GM23248 (cell line): ENCODE results near the gene DCAF6. TPM values are rescaled to one million over a fixed set of nuclear protein-coding genes. Genes with fewer than 3 reads are reported as not detected.

Experiments
- DNase-seq: peaks from one replicate; pipeline ENCODE4 v3.0.0-alpha.2; 2015
- H2AFZ ChIP-seq: fragments of 200-600 bp; sonication (generic); 2 replicates; pipeline ENCODE4 v1.6.1; 2016; ENCODE audit warnings: antibody characterized with exemption
- H3F3A ChIP-seq: fragments of 200-600 bp; sonication (generic); 2 replicates; pipeline ENCODE4 v1.6.1; 2016; ENCODE audit warnings: mild to moderate bottlenecking, antibody characterized with exemption, mixed run types; ENCODE audit not compliant: insufficient read depth
- H3K27ac ChIP-seq: fragments of 200-600 bp; sonication (generic); 2 replicates; pipeline ENCODE4 v1.5.1; 2016; ENCODE audit warnings: mild to moderate bottlenecking
- H3K27me3 ChIP-seq: fragments of 200-600 bp; sonication (generic); replicated peaks from 2 replicates; pipeline ENCODE4 v1.6.1; 2016; ENCODE audit warnings: mild to moderate bottlenecking; ENCODE audit not compliant: insufficient read depth
- H3K36me3 ChIP-seq: fragments of 200-600 bp; sonication (generic); 2 replicates; pipeline ENCODE4 v1.6.1; 2016; ENCODE audit warnings: low read depth, mild to moderate bottlenecking
- H3K4me1 ChIP-seq: fragments of 200-600 bp; sonication (generic); 2 replicates; pipeline ENCODE4 v1.6.1; 2016; ENCODE audit warnings: mild to moderate bottlenecking; ENCODE audit not compliant: insufficient read depth
- H3K4me2 ChIP-seq: fragments of 200-600 bp; sonication (generic); one replicate; pipeline ENCODE4 v1.6.1; 2016; ENCODE audit warnings: mild to moderate bottlenecking; ENCODE audit not compliant: unreplicated experiment
- H3K4me3 ChIP-seq: fragments of 200-600 bp; sonication (generic); 2 replicates; pipeline ENCODE4 v1.5.1; 2016; ENCODE audit warnings: mild to moderate bottlenecking
- H3K79me2 ChIP-seq: fragments of 200-600 bp; sonication (generic); 2 replicates; pipeline ENCODE4 v1.6.1; 2016; ENCODE audit warnings: mild to moderate bottlenecking; ENCODE audit not compliant: insufficient read depth
- H3K9ac ChIP-seq: fragments of 200-600 bp; sonication (generic); 2 replicates; pipeline ENCODE4 v1.6.1; 2016; ENCODE audit warnings: mild to moderate bottlenecking
- H3K9me2 ChIP-seq: fragments of 200-600 bp; sonication (generic); 2 replicates; pipeline ENCODE4 v1.6.1; 2016; ENCODE audit warnings: mixed run types, mild to moderate bottlenecking, moderate library complexity; ENCODE audit not compliant: insufficient read depth
- H3K9me3 ChIP-seq: fragments of 200-600 bp; sonication (generic); one replicate; pipeline ENCODE4 v1.6.1; 2017; ENCODE audit warnings: low read depth
- H4K20me1 ChIP-seq: fragments of 200-600 bp; sonication (generic); 2 replicates; pipeline ENCODE4 v1.6.0; 2016; ENCODE audit not compliant: insufficient read depth
- EZH2 ChIP-seq: fragments of 200-600 bp; sonication (generic); IDR thresholded peaks from 2 replicates; pipeline ENCODE4 v1.6.1; 2018; ENCODE audit warnings: antibody characterized with exemption, mild to moderate bottlenecking; ENCODE audit not compliant: insufficient read depth, poor library complexity, severe bottlenecking
- EZH2phosphoT487 ChIP-seq: fragments of 200-600 bp; sonication (generic); IDR thresholded peaks from 2 replicates; pipeline ENCODE4 v1.6.1; 2018; ENCODE audit warnings: antibody characterized with exemption, moderate library complexity, mild to moderate bottlenecking, low read depth; ENCODE audit not compliant: insufficient read depth
- WGBS, 2 experiments: methylation state at CpG; one replicate each; pipeline ENCODE4 v1.1.6; 2015 to 2017; ENCODE audit warnings: low lambda C conversion rate in 2 of 2, low coverage in 1 of 2; ENCODE audit errors: missing lambda C conversion rate in 2 of 2; 5-methylcytosine and 5-hydroxymethylcytosine counted together
- in situ Hi-C: fragments of 300-500 bp; cut with MboI; formaldehyde crosslinking; loops from 2 replicates; pipeline ENCODE4 v1.15.0; 2020
- polyA plus RNA-seq: library from polyadenylated mRNA; unstranded; fragments of >200 nt; fragmentation: Nextera tagmentation; extraction: Ambion mirVana; gene quantifications from 2 replicates; pipeline ENCODE4 v1.2.1, GENCODE V29; 2016
- total RNA-seq: library from RNA; depleted of rRNA; stranded (reverse); fragments of >200 nt; shearing (Covaris generic); gene quantifications from 2 replicates; pipeline ENCODE4 v1.2.3, GENCODE V29; 2014

Gene DCAF6
- total and polyA plus RNA-seq, 2 experiments from 2014 or later, result 63.4 to 99.6 TPM

GRCh38 chr1:168105846-168106245, 169.4 kb downstream of the DCAF6 start:
- no peaks in the 10 kb centered on the region for H3K9me2 ChIP-seq
- no peak overlapping the region for H3K4me2 ChIP-seq
- H3K79me2 ChIP-seq, result no peaks in the 10 kb centered on the region
- TF ChIP-seq EZH2 (no peak), EZH2phosphoT487 (no peak)
- H3F3A ChIP-seq, result peaks cover 9% of the 10 kb centered on the region; the same call in 1 of the 2 replicates
- H2AFZ ChIP-seq, result no peak overlapping the region
- no peak overlapping the region for H3K4me3 ChIP-seq
- WGBS, 2 experiments, result 98 to 100% methylated on average over 6 of the region's 6 CpGs
- no peaks in the 10 kb centered on the region for H4K20me1 ChIP-seq
- no peak overlapping the region for H3K9ac ChIP-seq
- H3K27ac ChIP-seq, result no peak overlapping the region
- no peaks in the 10 kb centered on the region for H3K27me3 ChIP-seq
- in situ Hi-C loops, result no loop called here
- H3K36me3 ChIP-seq, result no peaks in the 10 kb centered on the region
- DNase-seq, result no peak
- H3K4me1 ChIP-seq, result no peaks in the 10 kb centered on the region
- H3K9me3 ChIP-seq, result no peaks in the 10 kb centered on the region

DNA sequence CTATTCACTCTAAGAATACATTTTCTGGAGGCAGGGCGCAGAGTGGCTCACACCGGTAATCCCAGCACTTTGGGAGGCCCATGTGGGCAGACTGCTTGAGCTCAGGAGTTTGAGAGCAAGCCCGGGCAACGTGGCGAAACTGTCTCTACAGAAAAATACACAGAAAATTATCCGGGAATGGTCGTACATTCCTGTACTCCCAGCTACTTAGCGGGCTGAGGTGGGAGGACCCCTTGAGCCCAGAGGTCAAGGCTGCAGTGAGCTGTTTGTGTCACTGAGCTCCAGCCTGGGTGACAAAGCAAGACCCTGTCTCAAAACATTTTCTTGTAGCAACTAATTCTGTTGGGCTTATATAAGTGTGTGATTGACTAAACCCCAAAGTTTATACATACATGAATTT, 169.8 kb downstream of the DCAF6 start:
- no peak for DNase-seq
- H3K9me2 ChIP-seq, result no peaks in the 10 kb centered on the region
- H3K4me3 ChIP-seq, result no peak overlapping the region
- in situ Hi-C loops, result no loop called here
- H2AFZ ChIP-seq, result no peak overlapping the region
- H3K9me3 ChIP-seq, result no peaks in the 10 kb centered on the region
- H3K4me2 ChIP-seq, result no peak overlapping the region
- no peaks in the 10 kb centered on the region for H3K79me2 ChIP-seq
- no peak overlapping the region for H3K9ac ChIP-seq
- no peaks in the 10 kb centered on the region for H3K27me3 ChIP-seq
- H4K20me1 ChIP-seq, result no peaks in the 10 kb centered on the region
- no peak overlapping the region for H3K27ac ChIP-seq
- 72 to 74% methylated on average over 8 of the region's 8 CpGs for WGBS, 2 experiments
- TF ChIP-seq EZH2phosphoT487, result no peak
- TF ChIP-seq EZH2, result no peak
- no peaks in the 10 kb centered on the region for H3K4me1 ChIP-seq
- H3F3A ChIP-seq, result peaks cover 13% of the 10 kb centered on the region; the same call in 1 of the 2 replicates
- no peaks in the 10 kb centered on the region for H3K36me3 ChIP-seq

DNA sequence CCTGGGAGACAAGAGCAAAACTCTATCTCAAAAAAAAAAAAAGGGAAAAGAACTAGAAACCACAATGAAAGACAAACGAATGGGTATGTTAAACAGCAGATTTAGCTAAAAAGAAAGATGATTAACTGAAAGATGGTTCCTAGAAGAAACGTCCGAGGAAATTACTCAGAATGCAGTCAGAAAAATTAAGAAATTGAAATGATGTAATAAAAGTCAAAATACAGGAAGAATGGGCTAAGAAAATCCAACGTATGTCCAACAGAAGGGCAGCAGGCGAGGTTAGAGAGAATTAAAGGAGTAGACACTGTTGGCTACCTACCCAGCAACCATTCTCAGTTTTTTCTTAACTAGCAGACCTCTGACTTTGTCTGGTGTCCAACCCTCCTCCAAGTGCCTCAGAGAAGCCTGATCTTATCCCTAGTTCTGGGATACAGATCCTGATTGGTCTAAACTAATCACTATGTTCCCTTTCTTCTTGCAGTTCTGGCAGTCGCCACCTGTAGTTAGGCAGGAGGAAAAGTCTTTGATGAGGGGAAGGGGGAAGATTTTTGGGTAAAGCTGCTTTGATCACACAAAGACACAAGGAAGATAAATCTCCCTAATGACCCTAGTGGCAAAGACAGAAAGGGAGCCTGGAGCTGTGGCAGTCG, 174.5 kb downstream of the DCAF6 start:
- DNase-seq, result peak; percentile 48
- H3K4me2 ChIP-seq, result no peak overlapping the region
- H3K79me2 ChIP-seq, result no peaks in the 10 kb centered on the region
- peak overlapping the region; percentile 1; the same call in 1 of the 2 replicates for H3K27ac ChIP-seq
- in situ Hi-C loops, result no loop called here
- no peak overlapping the region for H3K9ac ChIP-seq
- H3K36me3 ChIP-seq, result no peaks in the 10 kb centered on the region
- no peaks in the 10 kb centered on the region for H3K9me3 ChIP-seq
- no peaks in the 10 kb centered on the region for H3K27me3 ChIP-seq
- H3K4me1 ChIP-seq, result no peaks in the 10 kb centered on the region
- peaks cover 21% of the 10 kb centered on the region; the same call in 1 of the 2 replicates for H3F3A ChIP-seq
- 42 to 44% methylated on average over 7 of the region's 7 CpGs for WGBS, 2 experiments
- H3K4me3 ChIP-seq, result no peak overlapping the region
- TF ChIP-seq EZH2, result no peak
- no peak for TF ChIP-seq EZH2phosphoT487
- H4K20me1 ChIP-seq, result no peaks in the 10 kb centered on the region
- peak overlapping the region; percentile 24; the same call in 1 of the 2 replicates for H2AFZ ChIP-seq
- no peaks in the 10 kb centered on the region for H3K9me2 ChIP-seq

- peak; percentile 64 for DNase-seq
- Histone ChIP-seq H3K79me2 (peaks cover 8% of the 10 kb centered on the region; the same call in 1 of the 2 replicates), H3F3A (peaks cover 21% of the 10 kb centered on the region; the same call in 1 of the 2 replicates), H3K9ac (no peak overlapping the region), H3K36me3 (no peaks in the 10 kb centered on the region), H3K4me3 (no peak overlapping the region), H3K9me3 (no peaks in the 10 kb centered on the region), H3K27me3 (no peaks in the 10 kb centered on the region), H4K20me1 (no peaks in the 10 kb centered on the region), H3K9me2 (no peaks in the 10 kb centered on the region), H3K4me1 (no peaks in the 10 kb centered on the region), H3K4me2 (no peak overlapping the region), H2AFZ (no peak overlapping the region), H3K27ac (no peak overlapping the region)
- in situ Hi-C loops, result no loop called here
- TF ChIP-seq EZH2phosphoT487, result no peak
- no peak for TF ChIP-seq EZH2
- 82 to 83% methylated on average over 6 of the region's 6 CpGs for WGBS, 2 experiments
Measured at GRCh38 chr1:168112673-168113305, 176.3 kb downstream of the DCAF6 start.
